Activated CD4-positive, alpha-beta T cell treated with anti-CD3 and anti-CD28 coated beads, Interleukin-10, Interleukin-2, amounts not matched to agents 100 ng/mL and 50 ng/mL, durations not matched to agents 16 hours and 8 hours (primary cell): ENCODE data around the gene STK25.
A peak's percentile ranks its signal among the peaks of the same experiment; 100 is the strongest.

Source experiments
- DNase-seq: peaks from one replicate; pipeline ENCODE4 v3.0.0-alpha.2; 2020

The STK25 gene

GRCh38 chr2:241508240-241509154, at the start of gene STK25:
Gene STK25, minus strand, starts transcription at chr2:241508584. Its CDS starts 549 bp downstream, at chr2:241508035.
- peak; percentile 99 for DNase-seq

- no peak for DNase-seq
Measured at GRCh38 chr2:241556746-241557145, 48.4 kb upstream of the STK25 start.

GRCh38 chr2:241555711-241556110, 47.3 kb upstream of the STK25 start:
- no peak for DNase-seq

- no peak for DNase-seq
Measured at GRCh38 chr2:241554610-241555322, 46.4 kb upstream of the STK25 start.

- no peak for DNase-seq
Measured at GRCh38 chr2:241553981-241554380, 45.6 kb upstream of the STK25 start.

GRCh38 chr2:241553512-241553830, 45.1 kb upstream of the STK25 start:
- DNase-seq, result no peak

- no peak for DNase-seq
Measured at GRCh38 chr2:241551998-241552737, 43.8 kb upstream of the STK25 start.

GRCh38 chr2:241551599-241551997, 43.2 kb upstream of the STK25 start:
- DNase-seq, result no peak

GRCh38 chr2:241550616-241551580, 42.5 kb upstream of the STK25 start:
- DNase-seq, result no peak

GRCh38 chr2:241548451-241548835, 40.1 kb upstream of the STK25 start:
- DNase-seq, result no peak

- no peak for DNase-seq
Measured at GRCh38 chr2:241547781-241548450, 39.5 kb upstream of the STK25 start.

GRCh38 chr2:241546771-241547498, 38.6 kb upstream of the STK25 start:
- no peak for DNase-seq

GRCh38 chr2:241545523-241546473, 37.4 kb upstream of the STK25 start:
- DNase-seq, result no peak

- DNase-seq, result no peak
Measured at GRCh38 chr2:241545106-241545505, 36.7 kb upstream of the STK25 start.

GRCh38 chr2:241542278-241542605, 33.9 kb upstream of the STK25 start:
- DNase-seq, result no peak

- no peak for DNase-seq
Measured at GRCh38 chr2:241541564-241542277, 33.3 kb upstream of the STK25 start.

- peak; percentile 74 for DNase-seq
Measured at GRCh38 chr2:241540771-241541561, 32.6 kb upstream of the STK25 start.

GRCh38 chr2:241540401-241540770, 32.0 kb upstream of the STK25 start:
- no peak for DNase-seq
